Glutamatergic neuron (in vitro differentiated cells): ENCODE measurements around the gene FPGT. TPM values are rescaled to one million over a fixed set of nuclear protein-coding genes. Genes with fewer than 3 reads are reported as not detected.
"Not testable (repeated sequence)": the region's sequence is repeated elsewhere in the genome, so short reads cannot be mapped to it uniquely, and the experiment has no call there.

Experiments used
- DNase-seq: peaks from one replicate; pipeline ENCODE4 v3.0.0; 2022
- H3K27ac Mint-ChIP-seq: one replicate; pipeline ENCODE4 v1.8.0; 2020; ENCODE audit warnings: mild to moderate bottlenecking, mixed read lengths, inconsistent platforms; ENCODE audit not compliant: unreplicated experiment
- H3K27me3 Mint-ChIP-seq: one replicate; pipeline ENCODE4 v1.8.0; 2020; ENCODE audit warnings: mild to moderate bottlenecking, moderate library complexity, mixed read lengths, inconsistent platforms; ENCODE audit not compliant: unreplicated experiment
- H3K36me3 Mint-ChIP-seq: one replicate; pipeline ENCODE4 v1.8.0; 2020; ENCODE audit warnings: mild to moderate bottlenecking, mixed read lengths, inconsistent platforms; ENCODE audit not compliant: unreplicated experiment
- H3K4me1 Mint-ChIP-seq: one replicate; pipeline ENCODE4 v1.8.0; 2020; ENCODE audit warnings: mild to moderate bottlenecking, low read depth, mixed read lengths, inconsistent platforms; ENCODE audit not compliant: unreplicated experiment
- H3K4me3 Mint-ChIP-seq: one replicate; pipeline ENCODE4 v1.8.0; 2020; ENCODE audit warnings: mild to moderate bottlenecking, mixed read lengths, inconsistent platforms; ENCODE audit not compliant: unreplicated experiment
- H3K9me3 Mint-ChIP-seq: one replicate; pipeline ENCODE4 v1.8.0; 2020; ENCODE audit warnings: mild to moderate bottlenecking, moderate library complexity, mixed read lengths, inconsistent platforms; ENCODE audit not compliant: unreplicated experiment
- CTCF ChIP-seq: fragments of 200-600 bp; sonication (generic); IDR thresholded peaks from one replicate; pipeline ENCODE4 v1.5.0; 2021; ENCODE audit not compliant: partially characterized antibody, unreplicated experiment
- total RNA-seq: library from RNA; stranded (reverse); fragmentation: NEBNext Ultra II Directional; extraction: Animal tissue kit (Norgen Biotek cat#: 25700); gene quantifications from one replicate; pipeline ENCODE4 v1.2.1, GENCODE V29; 2021; ENCODE audit not compliant: unreplicated experiment

FPGT gene
- total RNA-seq, 1 donor from 2014 or later: 6.4 TPM

DNA sequence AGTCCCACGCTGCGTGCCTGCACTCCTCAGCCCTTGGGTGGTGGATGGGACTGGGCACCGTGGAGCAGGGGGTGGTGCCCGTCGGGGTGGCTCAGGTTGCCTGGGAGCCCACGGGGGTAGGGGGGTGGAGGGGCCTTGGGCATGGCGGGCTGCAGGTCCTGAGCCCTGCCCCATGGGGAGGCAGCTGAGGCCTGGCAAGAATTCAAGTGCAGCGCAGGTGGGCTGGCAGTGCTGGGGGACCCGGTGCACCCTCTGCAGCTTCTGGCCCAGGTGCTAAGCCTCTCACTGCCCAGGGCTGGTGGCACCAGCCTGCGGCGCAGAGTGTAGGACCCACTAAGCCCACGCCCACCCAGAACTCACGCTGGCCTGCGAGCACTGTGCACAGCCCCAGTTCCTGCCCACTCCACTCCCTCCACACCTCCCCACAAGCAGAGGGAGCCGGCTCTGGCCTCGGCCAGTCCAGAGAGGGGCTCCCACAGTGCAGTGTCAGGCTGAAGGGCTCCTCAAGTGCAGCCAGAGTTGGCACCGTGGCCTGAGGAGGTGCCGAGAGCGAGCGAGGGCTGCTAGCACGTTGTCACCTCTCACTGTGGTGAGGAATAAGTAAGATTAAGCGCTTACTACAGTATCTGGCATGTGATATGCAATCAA is 50.0 kb downstream of the FPGT start:
- no peak for DNase-seq
- no peak for TF ChIP-seq CTCF
- Mint-ChIP-seq H3K4me3 (no peak overlapping the region), H3K36me3 (peaks cover 5% of the 10 kb centered on the region), H3K4me1 (no peaks in the 10 kb centered on the region), H3K9me3 (peaks cover 1% of the 10 kb centered on the region), H3K27ac (no peak overlapping the region), H3K27me3 (no peaks in the 10 kb centered on the region)

- not testable (repeated sequence) for DNase-seq, H3K36me3 Mint-ChIP-seq, H3K27me3 Mint-ChIP-seq, H3K4me3 Mint-ChIP-seq, H3K9me3 Mint-ChIP-seq, H3K27ac Mint-ChIP-seq, H3K4me1 Mint-ChIP-seq
Observed at GRCh38 chr1:74253243-74253824, 55.3 kb downstream of the FPGT start.

Other genes with a start within 250 kb of the FPGT start
- 0.20 TPM for gene LRRIQ3, start 66 bp upstream of the FPGT start, total RNA-seq
- gene TNNI3K, start 37.1 kb downstream of the FPGT start, total RNA-seq: not detected